ENCODE measurements around the gene DNAJA4. TPM values are rescaled to one million over a fixed set of nuclear protein-coding genes. Genes with fewer than 3 reads are reported as not detected.

The DNAJA4 gene
- polyA plus RNA-seq, 2 of the 4 experiments (the other 2 are of a cell fraction), result 0.05 to 0.13 TPM

DNA sequence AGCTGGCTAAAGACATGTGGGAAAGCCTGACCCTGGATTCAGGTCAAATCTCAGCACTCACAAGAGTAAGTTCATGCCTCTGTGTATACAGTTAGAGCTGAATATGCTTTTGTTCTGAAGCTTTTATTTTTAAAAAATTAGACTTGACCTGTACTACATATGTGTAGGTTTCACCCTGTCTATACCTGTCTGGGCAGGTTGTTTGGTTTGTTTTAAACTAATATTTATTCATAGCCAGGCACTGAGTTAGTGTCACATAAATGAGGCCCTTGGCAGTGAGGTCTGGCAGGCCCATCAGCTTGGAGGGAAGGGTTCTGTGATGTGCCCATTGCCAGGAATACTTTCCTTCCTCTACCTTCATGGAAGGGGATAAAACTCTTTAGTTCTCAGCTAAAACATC, 1.9 kb downstream of the DNAJA4 start:
- DNase-seq (ENCODE audit: low read depth in 1 of 2, low spot score in 1 of 2), result no peak
- Histone ChIP-seq H3K27ac (no peak overlapping the region), H3K4me2 (no peak overlapping the region), H3K9me3 (no peaks in the 10 kb centered on the region), H3K4me1 (no peaks in the 10 kb centered on the region), H3K4me3 (no peak overlapping the region)
- ATAC-seq, result no peak; a peak in 1 of 6 replicates
- no peak for FAIRE-seq
- no peak for TF ChIP-seq MAZ (IDR thresholded peaks at IDR 0.05; ENCODE audit: borderline replicate concordance, low read depth, low read length)
- no peak for TF ChIP-seq ZC3H11A (IDR thresholded peaks at IDR 0.05)
- TF ChIP-seq, protein P1, sequence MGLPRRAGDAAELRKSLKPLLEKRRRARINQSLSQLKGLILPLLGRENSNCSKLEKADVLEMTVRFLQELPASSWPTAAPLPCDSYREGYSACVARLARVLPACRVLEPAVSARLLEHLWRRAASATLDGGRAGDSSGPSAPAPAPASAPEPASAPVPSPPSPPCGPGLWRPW (IDR thresholded peaks at IDR 0.05), result no peak
- no peak for TF ChIP-seq TFCP2L1 (CRISPR knock-in tag; IDR thresholded peaks at IDR 0.05)
- TF ChIP-seq CHD2 (IDR thresholded peaks at IDR 0.05; ENCODE audit: low read length, partially characterized antibody), result no peak
- no peak for TF ChIP-seq POLR2AphosphoS2 (conservative IDR thresholded peaks at IDR 0.05; ENCODE audit: low read length)
- TF ChIP-seq CBX2 (IDR thresholded peaks at IDR 0.05; ENCODE audit: borderline replicate concordance, low read depth), result no peak
- CTCF ChIA-PET, result interaction anchor here (0.5 to 1.7 kb wide), 7 partner anchors 13 to 215 kb away, joined by 3 to 6 read pairs (median 5); partner anchors contain the start of gene CIB2
- POLR2A ChIA-PET, result interaction anchor here (1.5 kb wide), 1 partner anchor 33 kb away, joined by 5 read pairs; the partner anchor contains the start of gene SKIC8

DNA sequence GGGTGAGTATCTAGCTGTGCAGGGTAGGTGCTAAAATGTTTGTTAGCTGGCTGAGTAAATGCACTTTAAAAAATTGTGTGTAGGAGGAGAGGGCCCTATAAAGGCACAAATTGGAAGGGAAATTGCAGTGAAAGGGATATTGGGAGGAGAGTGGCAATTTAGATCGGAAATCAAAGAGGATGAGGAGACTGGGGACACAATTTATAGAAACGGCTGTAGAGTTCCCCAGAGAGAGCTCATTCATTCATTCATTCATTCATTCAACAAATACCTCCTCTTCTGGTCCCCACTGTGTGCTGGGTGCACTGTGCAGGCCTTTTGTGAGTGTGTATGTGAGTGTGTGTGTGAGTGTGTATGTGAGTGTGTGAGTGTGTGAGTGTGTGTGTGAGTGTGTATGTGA, 2.4 kb downstream of the DNAJA4 start:
- no peak for FAIRE-seq
- ATAC-seq, result no peak
- DNase-seq (ENCODE audit: low read depth in 1 of 2, low spot score in 1 of 2), result no peak
- POLR2A ChIA-PET, result interaction anchor here (1.5 kb wide), 1 partner anchor 33 kb away, joined by 5 read pairs; the partner anchor contains the start of gene SKIC8
- Histone ChIP-seq H3K4me3 (no peak overlapping the region), H3K27ac (no peak overlapping the region), H3K4me2 (no peak overlapping the region), H3K9me3 (no peaks in the 10 kb centered on the region), H3K4me1 (no peaks in the 10 kb centered on the region)
- 49% methylated on average over 2 of the region's 2 CpGs for WGBS (ENCODE audit: missing lambda C conversion rate)
- CTCF ChIA-PET, result interaction anchor here (0.5 to 1.7 kb wide), 4 partner anchors 12 to 214 kb away, joined by 3 to 6 read pairs (median 4); no protein-coding TSS in a partner anchor
- TF ChIP-seq RCOR1 (IDR thresholded peaks at IDR 0.05; ENCODE audit: low read depth, low read length) (no peak), POLR2A (IDR thresholded peaks at IDR 0.05; ENCODE audit: low read length) (no peak), FOSB (CRISPR knock-in tag; IDR thresholded peaks at IDR 0.05) (no peak), EHMT2 (IDR thresholded peaks at IDR 0.05; ENCODE audit: low read depth) (no peak), ZNF302 (CRISPR knock-in tag; IDR thresholded peaks at IDR 0.05) (no peak), CEBPB (IDR thresholded peaks at IDR 0.05) (no peak)
- TF ChIP-seq, protein P2, sequence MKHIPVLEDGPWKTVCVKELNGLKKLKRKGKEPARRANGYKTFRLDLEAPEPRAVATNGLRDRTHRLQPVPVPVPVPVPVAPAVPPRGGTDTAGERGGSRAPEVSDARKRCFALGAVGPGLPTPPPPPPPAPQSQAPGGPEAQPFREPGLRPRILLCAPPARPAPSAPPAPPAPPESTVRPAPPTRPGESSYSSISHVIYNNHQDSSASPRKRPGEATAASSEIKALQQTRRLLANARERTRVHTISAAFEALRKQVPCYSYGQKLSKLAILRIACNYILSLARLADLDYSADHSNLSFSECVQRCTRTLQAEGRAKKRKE (CRISPR knock-in tag; IDR thresholded peaks at IDR 0.05; ENCODE audit: low read depth), result no peak
- TF ChIP-seq, protein P3, sequence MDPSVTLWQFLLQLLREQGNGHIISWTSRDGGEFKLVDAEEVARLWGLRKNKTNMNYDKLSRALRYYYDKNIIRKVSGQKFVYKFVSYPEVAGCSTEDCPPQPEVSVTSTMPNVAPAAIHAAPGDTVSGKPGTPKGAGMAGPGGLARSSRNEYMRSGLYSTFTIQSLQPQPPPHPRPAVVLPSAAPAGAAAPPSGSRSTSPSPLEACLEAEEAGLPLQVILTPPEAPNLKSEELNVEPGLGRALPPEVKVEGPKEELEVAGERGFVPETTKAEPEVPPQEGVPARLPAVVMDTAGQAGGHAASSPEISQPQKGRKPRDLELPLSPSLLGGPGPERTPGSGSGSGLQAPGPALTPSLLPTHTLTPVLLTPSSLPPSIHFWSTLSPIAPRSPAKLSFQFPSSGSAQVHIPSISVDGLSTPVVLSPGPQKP (IDR thresholded peaks at IDR 0.05; ENCODE audit: low read depth, low read length), result no peak
- TF ChIP-seq, protein P4, sequence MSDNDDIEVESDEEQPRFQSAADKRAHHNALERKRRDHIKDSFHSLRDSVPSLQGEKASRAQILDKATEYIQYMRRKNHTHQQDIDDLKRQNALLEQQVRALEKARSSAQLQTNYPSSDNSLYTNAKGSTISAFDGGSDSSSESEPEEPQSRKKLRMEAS (IDR thresholded peaks at IDR 0.05), result no peak
- TF ChIP-seq, protein P5, sequence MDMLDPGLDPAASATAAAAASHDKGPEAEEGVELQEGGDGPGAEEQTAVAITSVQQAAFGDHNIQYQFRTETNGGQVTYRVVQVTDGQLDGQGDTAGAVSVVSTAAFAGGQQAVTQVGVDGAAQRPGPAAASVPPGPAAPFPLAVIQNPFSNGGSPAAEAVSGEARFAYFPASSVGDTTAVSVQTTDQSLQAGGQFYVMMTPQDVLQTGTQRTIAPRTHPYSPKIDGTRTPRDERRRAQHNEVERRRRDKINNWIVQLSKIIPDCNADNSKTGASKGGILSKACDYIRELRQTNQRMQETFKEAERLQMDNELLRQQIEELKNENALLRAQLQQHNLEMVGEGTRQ (IDR thresholded peaks at IDR 0.05), result no peak
- TF ChIP-seq, protein P6, sequence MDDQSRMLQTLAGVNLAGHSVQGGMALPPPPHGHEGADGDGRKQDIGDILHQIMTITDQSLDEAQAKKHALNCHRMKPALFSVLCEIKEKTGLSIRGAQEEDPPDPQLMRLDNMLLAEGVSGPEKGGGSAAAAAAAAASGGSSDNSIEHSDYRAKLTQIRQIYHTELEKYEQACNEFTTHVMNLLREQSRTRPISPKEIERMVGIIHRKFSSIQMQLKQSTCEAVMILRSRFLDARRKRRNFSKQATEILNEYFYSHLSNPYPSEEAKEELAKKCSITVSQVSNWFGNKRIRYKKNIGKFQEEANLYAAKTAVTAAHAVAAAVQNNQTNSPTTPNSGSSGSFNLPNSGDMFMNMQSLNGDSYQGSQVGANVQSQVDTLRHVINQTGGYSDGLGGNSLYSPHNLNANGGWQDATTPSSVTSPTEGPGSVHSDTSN (IDR thresholded peaks at IDR 0.05), result no peak

DNA sequence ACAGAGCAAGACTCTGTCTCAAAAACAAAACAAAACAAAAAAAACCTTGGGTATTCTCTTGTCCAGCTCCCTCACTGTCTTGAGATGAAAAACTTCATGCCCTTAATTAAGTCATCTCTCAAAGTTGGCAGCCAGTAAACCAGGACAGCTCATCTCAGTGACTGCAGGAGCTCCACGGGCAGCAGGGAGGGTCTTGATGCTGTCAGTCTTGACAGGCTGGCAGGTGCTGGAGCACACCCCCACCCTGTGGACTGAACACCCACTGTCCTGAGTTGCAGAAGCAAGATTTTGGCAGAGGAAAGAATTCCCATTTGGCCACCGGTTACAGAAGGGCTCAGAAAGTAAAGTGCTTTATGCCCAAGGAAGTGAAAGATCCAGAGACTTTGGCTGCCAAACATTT, 8.0 kb downstream of the DNAJA4 start:
- no peaks in the 10 kb centered on the region for H3K9me3 ChIP-seq
- CTCF ChIA-PET, result interaction anchor here (0.6 to 5.0 kb wide), 6 partner anchors 9 to 273 kb away, joined by 3 to 25 read pairs (median 4); no protein-coding TSS in a partner anchor
- DNase-seq (ENCODE audit: low read depth in 1 of 2, low spot score in 1 of 2) (no peak), FAIRE-seq (no peak), ATAC-seq (no peak)
- H3K4me2 ChIP-seq, result no peak overlapping the region
- no peak overlapping the region for H3K27ac ChIP-seq
- H3K4me1 ChIP-seq, result peaks cover 6% of the 10 kb centered on the region; the same call in 1 of the 3 replicates
- 33% methylated on average over 2 of the region's 2 CpGs for WGBS (ENCODE audit: missing lambda C conversion rate)
- POLR2A ChIA-PET, result no interaction called here
- H3K4me3 ChIP-seq, result no peak overlapping the region
- TF ChIP-seq, protein P3 (IDR thresholded peaks at IDR 0.05; ENCODE audit: low read depth, low read length), result no peak
- no peak for TF ChIP-seq ZNF302 (CRISPR knock-in tag; IDR thresholded peaks at IDR 0.05)
- TF ChIP-seq TP53 (CRISPR knock-in tag; IDR thresholded peaks at IDR 0.05), result no peak
- TF ChIP-seq, protein P7, sequence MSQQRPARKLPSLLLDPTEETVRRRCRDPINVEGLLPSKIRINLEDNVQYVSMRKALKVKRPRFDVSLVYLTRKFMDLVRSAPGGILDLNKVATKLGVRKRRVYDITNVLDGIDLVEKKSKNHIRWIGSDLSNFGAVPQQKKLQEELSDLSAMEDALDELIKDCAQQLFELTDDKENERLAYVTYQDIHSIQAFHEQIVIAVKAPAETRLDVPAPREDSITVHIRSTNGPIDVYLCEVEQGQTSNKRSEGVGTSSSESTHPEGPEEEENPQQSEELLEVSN (IDR thresholded peaks at IDR 0.05; ENCODE audit: borderline replicate concordance, low read depth), result no peak
- TF ChIP-seq EP300 (IDR thresholded peaks at IDR 0.05), result no peak
- TF ChIP-seq, protein P2 (CRISPR knock-in tag; IDR thresholded peaks at IDR 0.05; ENCODE audit: low read depth), result no peak
- no peak for TF ChIP-seq EHF (CRISPR knock-in tag; IDR thresholded peaks at IDR 0.05)
- TF ChIP-seq FOSB (CRISPR knock-in tag; IDR thresholded peaks at IDR 0.05), result no peak
- no peak for TF ChIP-seq ZSCAN20 (CRISPR knock-in tag; IDR thresholded peaks at IDR 0.05)
- no peak for TF ChIP-seq ZFP36 (IDR thresholded peaks at IDR 0.05; ENCODE audit: borderline replicate concordance, partially characterized antibody)
- no peak for TF ChIP-seq SREBF2 (IDR thresholded peaks at IDR 0.05)
- no peak for TF ChIP-seq JUNB (IDR thresholded peaks at IDR 0.05)
- TF ChIP-seq, protein P4 (IDR thresholded peaks at IDR 0.05), result no peak
- no peak for TF ChIP-seq CBX8 (IDR thresholded peaks at IDR 0.05)

Measured in A549 (cell line).